Germinal center (tissue), 1 donor: ENCODE data around the gene ZNF502.

Experiments
- DNase-seq: peaks from one replicate; pipeline ENCODE4 v3.0.0; 2012; ENCODE audit warnings: mixed read lengths, low spot score

Gene ZNF502

GRCh38 chr3:44771424-44772098 is 59.1 kb downstream of the ZNF502 start:
- no peak for DNase-seq

GRCh38 chr3:44772099-44772442 is 59.6 kb downstream of the ZNF502 start:
- no peak for DNase-seq
